GM21737 (cell line): ENCODE results near the gene COL18A1.
"Not testable (repeated sequence)": the region's sequence is repeated elsewhere in the genome, so short reads cannot be mapped to it uniquely, and the experiment has no call there.

ENCODE experiments used
- ATAC-seq: cut with Tn5 transposase; IDR thresholded peaks from one replicate; pipeline ENCODE4 v1.9.1; 2021; ENCODE audit warnings: mild to moderate bottlenecking, moderate library complexity; ENCODE audit not compliant: unreplicated experiment

COL18A1 gene

DNA sequence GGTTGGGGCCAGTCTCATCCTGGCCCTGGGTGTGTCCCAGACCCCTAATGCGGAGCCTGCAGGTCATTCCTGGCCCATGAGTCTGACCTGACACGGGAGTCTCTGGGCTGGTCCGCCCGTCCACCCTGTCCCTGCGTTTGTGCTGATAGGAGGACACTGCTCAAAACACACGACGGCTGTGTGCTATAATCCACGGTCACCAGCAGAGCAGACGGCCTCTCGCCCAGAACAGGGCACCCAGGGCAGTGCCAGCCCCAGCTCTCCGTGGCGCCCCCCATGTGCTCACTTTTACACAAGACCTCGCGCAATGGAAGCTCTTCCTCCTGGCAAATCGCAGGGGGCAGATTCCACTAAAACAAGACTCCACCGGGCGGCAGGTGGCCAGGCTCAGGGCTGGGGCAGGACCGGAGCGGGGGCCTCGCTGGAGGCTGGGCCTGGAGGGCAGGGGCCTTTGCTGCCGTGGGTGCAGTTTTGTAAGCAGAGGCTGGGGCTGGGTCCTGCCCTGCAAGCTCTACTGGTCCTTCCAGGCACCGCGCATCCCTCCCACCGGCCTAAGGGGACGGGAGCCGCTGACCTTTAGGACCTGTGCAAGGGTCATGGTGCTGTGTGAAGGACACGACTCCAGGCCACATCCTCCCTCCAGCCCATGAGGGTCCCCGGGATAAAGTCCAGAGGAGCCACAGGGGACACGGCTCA, 147.9 kb downstream of the COL18A1 start:
- ATAC-seq, result no peak

DNA sequence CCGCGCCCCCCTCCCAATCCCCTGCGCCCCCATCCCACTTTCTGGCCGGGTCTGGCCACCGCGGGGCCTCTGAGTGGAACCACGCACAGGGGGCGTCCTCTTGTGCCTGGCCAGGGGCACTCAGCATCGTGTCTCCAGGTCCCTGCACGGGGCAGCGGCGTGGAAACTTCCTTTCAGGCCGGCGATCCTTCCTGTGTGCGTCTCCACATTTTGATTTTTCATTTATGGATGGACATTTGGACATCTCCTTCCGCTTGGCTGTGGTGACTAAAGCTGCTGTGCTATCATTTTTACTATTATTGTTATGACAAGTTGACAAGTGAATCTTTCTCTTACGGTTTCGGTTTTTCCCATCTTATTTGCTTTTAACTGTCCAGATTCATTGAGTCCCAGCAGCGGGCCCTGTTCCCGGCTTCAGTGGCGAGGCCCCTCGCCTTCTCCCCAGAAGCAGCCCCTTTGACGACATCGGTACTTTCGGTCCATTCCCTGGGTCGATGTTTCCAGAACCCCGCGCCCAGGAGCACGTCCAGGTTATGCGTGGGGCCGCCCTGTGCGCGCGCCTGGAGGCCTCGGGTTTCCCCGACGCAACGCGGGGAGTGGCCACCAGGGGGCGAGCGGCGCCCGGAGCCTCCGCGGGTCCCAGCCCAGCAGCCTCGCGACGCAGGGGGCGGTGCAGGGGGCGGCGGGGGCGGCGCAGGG, 149.7 kb downstream of the COL18A1 start:
- peak; percentile 49 for ATAC-seq

DNA sequence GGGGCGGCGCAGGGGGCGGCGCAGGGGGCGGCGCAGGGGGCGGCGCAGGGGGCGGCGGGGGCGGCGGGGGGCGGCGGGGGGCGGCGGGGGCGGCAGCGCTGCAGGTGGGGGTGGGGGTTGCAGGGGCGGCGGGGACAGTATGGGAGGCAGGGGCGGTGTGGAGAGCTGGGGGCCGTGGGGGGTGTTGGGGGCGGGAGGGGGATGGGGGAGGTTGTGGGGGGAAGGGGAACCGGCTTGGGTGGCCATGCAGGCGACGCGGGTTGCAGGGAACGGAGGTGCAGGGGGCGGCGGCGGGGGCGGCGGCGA, 150.2 kb downstream of the COL18A1 start:
- ATAC-seq, result no peak

DNA sequence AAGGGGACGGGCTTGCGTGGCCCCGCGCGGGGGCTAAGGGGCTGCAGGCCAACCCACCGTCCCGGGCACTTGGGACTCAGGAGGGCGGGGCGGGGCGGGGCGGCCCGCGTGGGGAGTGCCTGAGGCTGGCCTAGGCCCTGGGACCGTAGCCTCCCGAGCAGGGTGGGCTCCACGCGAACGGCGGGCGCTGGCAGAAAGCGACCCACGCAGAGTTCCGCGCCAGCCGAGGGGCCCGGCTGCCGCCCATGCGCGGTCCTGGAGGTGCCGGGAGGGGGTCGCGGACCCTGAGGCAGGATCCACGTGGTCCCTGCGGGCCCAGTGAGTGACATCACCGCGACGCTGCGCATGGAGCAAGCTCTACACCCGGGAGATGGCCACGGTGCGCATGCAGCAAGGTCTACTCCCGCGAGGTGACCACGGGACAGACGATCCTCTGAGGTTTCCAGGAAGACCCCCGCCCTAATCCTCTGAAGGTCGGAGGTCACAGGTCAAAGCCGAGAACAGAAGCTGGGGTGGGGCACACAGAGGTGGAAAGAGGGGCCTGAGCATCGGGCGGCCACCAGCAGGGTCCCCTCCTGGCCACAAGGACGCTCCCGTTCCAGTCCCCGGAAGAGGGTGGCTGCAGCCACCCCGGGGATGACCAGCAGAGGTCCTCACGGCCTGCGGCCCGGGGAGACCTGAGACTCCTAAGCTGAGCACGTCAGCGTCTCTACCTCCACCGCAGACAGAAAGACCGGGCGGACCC, 150.8 kb downstream of the COL18A1 start:
- ATAC-seq, result no peak

DNA sequence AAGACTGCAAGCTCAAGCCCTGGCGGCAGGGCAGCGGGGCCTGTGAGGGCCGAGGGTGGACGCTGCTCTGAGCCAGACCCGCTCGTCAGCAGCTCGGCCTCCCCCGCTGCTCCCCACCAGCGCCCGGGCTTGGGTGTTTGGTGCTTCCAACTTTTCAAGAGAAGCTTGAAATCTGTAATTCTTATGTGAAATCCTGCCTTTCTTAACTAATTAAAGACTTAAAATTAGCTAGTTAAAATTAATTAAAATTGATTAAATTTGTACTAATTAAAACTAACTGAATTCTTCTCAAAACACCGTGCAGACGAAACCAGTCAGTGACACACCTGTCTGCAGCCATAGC, 151.3 kb downstream of the COL18A1 start:
- ATAC-seq, result no peak

DNA sequence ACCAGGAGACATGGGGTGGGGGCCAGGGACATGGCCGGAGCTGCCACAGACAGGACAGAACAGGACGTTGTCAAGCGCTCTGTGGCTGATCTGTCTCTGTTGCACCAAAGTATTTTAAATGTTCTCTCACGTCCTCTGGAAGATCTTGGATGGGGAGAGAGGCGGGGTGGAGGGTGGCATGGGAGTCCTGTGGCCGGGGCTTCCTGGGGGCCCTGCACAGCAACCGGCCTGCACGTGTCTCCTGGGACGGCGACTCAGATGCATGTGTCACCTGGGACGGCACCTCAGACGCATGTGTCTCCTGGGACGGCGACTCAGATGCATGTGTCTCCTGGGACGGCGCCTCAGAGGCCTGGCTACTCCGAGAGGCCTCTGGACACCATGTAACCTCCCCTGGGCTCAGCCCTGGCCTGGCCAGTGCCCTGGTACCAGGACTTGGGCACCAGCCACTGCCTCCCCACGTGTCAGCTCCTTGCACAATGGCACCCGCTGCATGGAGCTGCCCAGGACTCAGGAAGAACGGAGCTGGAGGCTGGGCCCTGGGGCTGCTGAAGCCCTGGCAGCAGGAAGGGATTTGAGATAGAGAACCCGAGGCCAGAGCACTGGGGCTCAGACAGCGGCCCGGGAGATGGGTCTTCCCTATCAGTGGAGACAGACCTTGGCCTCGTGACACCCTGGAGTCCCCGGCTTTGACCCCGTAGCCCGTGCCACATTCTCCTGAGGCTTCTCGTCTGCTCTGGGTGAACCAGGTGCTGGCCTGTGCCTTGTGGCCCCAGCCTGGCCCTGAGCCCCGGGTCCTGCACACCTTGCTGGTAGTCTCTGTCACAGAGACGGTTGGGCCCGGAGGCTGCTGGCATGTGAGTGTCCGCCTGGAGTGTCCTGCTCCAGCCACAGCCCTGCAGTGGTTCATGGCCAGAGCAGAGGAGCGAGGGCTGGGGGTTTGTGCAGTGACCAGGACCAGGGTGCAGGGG, 152.0 kb downstream of the COL18A1 start:
- no peak for ATAC-seq

DNA sequence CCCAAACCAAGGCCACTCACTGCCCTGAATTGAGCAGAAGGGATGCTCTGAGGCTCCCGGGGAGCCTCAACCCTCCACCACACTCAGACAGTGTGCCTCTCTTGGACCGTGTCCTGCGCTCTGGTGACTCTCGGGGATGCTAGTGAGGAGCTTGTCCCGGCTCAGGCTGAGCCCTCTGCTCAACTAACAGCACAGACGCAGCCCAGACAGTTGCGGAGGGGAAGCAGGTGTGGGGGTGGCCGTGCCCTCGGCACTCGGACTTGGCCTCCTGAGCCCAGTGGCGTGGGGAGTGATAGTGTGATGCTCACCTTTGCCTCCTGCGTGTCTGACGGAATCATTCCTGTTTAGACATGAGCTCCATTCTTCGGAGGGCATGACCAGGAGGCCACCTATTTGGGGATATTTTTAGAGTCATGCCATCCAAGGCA, 152.7 kb downstream of the COL18A1 start:
- no peak for ATAC-seq

DNA sequence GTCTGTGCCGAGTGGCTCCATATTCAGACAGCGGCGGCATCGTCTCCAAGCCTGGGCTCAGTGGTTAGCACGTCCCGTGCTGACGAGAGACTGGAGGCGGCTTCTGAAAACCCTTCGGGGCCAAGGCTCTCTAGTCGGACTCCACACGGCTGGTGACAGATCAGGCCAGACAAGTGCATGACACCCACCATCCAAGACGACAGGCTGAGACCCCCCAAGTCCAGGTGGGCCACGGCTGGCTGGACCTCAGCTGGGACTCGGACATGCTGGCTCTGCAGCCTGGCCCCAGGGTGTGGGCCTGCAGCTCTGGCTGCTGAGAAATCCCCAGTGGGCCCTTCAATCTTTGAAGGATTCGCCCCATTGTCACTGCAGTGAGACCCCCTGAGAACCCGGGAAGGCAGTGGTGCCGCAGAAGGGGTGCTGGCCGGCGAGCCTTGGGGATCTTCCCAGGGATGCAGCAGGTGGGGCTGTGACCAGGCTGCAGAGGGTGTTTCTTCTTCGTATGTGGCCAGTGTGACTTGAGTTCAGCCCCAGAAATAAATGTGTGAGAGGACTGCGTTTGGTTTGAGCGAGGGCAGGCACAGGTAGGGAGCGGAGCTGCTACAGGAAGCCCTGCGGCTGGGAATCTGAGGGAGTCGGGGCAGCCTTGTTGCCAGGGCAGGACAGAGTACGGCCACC, 153.2 kb downstream of the COL18A1 start:
- no peak for ATAC-seq

DNA sequence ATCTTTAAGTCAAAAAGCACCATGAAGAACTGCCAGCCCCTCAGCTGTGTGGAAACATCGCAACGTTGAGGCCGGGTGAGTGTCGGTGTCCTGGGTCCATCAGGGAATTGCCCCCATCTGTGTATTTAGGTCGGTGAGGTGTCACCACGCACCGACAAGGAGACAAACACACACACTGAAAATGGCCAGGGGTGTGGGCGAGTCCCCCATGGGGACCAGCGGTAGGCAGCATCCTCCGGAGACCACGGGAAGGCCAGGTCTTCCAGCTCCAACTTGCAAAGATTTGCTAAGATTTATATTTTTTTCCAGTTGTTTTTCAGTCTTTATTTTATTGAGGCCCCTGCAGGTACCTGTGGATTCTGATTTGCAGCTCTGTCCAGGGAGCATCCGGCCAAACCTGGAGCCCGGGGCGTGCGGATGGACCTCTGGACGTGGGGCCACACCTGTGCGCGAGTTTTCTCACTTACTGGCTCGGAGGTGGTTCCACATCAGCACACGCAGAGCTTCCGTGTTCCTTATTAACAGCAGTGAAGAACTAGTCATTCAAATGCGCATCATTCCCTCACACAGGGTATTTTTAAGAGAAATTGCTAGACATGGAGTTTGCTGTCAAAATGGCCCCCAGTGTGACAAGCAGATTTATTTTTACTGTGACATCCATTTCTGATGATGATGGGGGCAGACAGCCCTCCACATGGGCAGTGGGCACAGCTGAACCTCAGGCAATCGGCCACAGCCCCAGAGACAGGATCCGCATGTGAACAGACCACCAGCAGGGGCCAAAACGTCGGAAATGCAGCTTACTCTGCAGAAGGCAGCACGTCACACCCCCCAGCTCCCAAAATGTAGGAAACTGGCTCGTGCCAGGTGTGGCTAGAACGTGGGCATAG, 154.5 kb downstream of the COL18A1 start:
- no peak for ATAC-seq

DNA sequence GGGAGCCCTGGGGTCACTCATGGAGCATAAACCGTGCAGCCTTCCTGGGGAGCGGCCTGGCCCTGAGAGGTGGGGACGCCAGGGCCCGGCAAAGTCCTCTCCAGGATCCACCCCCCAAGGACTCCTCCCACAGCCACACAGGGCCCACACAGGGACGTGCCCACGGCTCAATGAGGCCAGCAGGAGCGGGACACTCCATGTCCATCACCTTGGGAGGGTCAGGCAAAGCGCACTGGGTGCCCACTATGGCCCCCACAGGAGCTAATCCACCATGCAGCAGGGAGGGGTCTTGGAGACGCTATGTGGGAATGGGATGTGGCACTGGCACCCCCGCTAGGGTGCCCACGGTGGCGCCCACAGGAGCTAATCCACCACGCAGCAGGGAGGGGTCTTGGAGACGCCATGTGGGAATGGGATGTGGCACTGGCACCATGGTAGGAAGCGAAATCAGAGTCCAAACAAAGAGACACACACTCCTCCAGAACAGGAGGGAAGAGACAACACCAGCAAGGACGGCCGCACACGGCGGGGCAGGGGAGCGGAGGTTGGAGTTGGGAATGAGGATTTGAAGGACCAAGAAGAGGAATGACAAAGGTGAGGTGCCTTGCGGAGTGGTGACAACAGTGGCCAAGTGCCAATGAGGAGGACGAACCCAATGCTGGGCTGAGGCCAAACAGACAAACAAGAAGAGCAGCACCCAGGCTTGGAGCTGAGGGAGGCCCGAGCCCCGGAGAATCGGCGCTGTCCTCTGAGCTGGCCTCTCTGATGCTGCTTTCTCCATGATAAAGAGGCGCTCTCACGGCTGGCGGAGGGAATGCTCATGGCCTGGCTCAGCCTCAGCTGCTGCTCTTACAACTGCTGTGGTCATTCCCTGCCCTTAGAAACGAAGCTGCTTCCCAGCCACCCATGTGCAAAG, 155.4 kb downstream of the COL18A1 start:
- ATAC-seq, result no peak

DNA sequence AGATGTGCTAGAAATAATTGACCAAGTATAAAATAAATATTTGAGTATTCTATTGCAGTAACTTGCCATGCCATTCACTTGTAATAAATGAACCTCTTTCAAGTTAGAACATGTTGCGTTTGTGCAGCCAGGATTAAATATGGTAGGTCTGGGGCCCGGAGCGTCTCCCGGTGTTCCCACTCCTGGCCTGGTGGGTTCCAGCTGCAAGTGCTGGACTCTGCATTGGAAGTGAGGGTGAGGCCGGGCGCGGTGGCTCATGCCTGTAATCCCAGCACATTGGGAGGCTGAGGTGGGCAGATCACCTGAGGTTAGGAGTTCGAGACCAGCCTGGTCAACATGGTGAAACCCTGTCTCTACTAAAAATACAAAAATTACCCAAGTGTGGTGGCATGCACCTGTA, 156.3 kb downstream of the COL18A1 start:
- not testable (repeated sequence) for ATAC-seq

DNA sequence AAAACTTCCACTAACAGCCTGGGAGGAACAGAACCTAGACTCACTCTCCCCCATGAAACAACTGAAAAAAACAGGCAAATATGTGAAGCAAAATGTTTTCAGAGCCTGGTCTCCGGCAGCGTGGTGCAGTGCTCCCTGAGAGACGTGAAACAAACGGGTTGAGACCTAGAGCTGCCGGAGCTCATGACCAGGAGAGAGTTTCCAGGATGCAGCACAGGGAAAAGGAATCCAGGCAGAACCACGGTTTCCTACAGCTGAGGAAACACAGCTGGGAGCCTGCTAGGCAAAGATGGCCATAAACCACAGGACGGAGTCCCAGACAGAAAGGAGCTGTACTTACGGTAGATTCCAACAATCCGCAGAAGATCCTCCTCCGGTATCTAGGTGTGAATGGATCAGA, 157.4 kb downstream of the COL18A1 start:
- no peak for ATAC-seq

DNA sequence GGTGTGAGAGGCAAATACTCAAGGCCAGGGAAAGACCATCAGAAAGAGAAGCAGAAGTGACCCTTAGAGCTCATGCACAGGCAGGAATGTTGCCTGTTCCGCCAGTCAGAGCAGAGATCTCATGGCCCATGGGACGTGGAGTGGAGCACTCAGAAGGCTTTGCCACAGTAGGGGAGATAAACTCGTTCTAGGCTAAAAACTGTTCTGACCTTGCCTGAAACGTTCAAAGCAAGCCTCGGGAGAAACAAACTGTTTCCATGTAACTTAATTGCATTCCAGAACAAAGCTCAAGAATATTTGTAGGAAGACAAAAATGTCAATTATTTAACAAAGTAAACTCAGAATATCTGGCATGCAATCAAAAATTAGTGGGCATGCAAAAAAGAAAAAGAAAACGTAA, 158.0 kb downstream of the COL18A1 start:
- no peak for ATAC-seq
